A673 (cell line): Measurements from ENCODE around the gene TPM3.

Experiments
- EZH2 ChIP-seq: fragments of 200-600 bp; sonication (generic); IDR thresholded peaks from 2 replicates; pipeline ENCODE4 v1.6.1; 2017; ENCODE audit warnings: borderline replicate concordance, low read depth, mild to moderate bottlenecking, mixed read lengths, antibody characterized with exemption, low read length; ENCODE audit not compliant: poor library complexity, severe bottlenecking
- TF ChIP-seq, protein P1 (sequence below): fragments of 300-800, 200-600 bp; sonication (generic); conservative IDR thresholded peaks from 2 replicates; pipeline ENCODE4 v1.5.1; 2017; ENCODE audit warnings: low read depth, mild to moderate bottlenecking, antibody characterized with exemption, low read length, moderate library complexity, mixed read lengths

DNA sequence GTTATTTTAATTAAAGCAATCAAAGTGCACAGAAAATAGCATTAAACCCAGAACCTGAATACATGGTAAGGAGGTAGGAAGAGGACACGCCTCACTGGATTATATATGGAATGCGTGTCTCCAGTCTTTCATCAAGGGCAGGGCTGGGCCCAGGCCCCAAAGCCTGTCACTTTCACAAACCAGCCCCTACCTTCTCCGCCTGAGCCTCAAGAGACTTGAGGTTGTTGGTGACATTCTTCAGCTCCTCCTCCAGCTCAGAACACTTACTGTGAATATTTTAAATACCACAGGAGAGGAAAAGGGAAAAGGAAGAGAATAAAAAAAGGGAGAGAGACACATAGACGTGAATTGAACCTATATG lies 20.7 kb downstream of the TPM3 start:
- TF ChIP-seq EZH2: no peak
- TF ChIP-seq, protein P1, sequence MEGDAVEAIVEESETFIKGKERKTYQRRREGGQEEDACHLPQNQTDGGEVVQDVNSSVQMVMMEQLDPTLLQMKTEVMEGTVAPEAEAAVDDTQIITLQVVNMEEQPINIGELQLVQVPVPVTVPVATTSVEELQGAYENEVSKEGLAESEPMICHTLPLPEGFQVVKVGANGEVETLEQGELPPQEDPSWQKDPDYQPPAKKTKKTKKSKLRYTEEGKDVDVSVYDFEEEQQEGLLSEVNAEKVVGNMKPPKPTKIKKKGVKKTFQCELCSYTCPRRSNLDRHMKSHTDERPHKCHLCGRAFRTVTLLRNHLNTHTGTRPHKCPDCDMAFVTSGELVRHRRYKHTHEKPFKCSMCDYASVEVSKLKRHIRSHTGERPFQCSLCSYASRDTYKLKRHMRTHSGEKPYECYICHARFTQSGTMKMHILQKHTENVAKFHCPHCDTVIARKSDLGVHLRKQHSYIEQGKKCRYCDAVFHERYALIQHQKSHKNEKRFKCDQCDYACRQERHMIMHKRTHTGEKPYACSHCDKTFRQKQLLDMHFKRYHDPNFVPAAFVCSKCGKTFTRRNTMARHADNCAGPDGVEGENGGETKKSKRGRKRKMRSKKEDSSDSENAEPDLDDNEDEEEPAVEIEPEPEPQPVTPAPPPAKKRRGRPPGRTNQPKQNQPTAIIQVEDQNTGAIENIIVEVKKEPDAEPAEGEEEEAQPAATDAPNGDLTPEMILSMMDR: no peak
